Measurements from ENCODE around the gene LAMA5.

Gene LAMA5

DNA sequence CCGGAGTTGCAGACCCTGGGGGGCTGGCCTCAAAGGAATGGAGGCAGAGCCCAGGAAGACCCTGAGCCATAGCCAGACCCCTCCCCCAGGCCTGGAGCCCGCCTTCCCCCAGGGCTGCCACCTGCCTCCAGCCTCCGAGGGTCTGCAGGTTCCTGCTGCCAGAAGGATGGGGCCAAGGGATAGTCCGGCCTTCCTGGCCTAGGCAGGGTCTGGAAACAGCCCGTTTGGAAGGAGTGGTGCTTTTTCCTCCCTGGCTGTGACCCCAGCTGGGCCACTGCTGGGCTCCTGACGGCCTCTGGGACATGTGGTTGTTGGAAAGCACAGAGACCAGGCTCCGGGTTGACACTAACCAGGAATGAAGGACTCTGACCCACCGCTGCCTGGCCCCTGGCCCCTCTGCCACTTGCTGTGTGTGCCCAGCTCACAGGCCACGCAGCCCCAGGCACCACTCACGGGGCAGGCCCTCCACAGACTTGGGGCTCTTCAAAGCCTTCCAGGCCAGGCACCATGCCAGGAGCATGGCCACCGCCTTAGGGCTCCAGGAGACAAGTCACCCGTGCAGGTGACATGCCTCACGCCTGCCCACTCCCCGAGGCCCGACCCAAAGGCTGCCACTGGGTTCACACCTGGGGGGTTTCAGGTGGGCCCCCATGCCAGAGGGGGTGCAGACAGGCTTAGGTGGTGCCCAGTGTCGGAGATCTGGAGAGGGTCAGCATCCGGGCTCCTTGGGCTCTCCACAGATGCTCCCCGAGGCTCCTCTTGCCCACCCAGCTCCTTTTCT, 3.9 kb upstream of the LAMA5 start:
- no peak for DNase-seq (ENCODE audit: low read depth, low spot score)

DNA sequence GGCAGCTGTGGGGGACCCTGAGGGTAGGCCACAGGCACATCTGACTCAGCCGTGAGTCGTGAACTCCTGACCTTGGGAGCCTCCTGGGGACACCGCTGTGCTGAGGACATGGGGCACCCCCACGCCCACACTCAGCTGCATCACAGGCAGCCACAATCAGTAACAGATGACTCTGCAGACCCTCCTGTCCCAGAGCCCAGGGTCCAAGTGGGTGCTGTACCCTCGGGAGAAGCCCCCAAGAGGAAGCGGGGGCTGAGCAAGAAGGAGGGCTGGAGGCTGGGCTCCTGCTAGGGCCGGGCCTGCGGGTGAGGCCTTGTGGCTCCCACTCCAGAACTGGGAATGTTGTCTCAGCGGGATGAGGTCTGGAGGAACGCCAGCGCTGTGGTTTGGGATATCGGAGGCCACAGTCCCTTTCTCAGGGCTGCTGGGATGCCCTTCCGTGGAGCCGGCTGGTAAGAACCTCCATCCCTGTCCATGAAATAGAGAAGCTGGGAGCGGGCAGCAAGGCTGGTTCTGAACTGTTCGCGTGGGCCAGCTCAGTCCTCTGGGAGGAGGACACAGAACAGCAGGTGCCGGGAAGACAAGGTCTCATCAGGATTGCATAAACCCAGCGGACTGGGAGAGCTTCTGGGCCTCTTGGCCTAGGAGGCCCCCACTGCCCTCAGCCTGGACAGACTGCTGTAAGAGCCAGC, 3.1 kb upstream of the LAMA5 start:
- DNase-seq (ENCODE audit: low read depth, low spot score) = no peak

DNA sequence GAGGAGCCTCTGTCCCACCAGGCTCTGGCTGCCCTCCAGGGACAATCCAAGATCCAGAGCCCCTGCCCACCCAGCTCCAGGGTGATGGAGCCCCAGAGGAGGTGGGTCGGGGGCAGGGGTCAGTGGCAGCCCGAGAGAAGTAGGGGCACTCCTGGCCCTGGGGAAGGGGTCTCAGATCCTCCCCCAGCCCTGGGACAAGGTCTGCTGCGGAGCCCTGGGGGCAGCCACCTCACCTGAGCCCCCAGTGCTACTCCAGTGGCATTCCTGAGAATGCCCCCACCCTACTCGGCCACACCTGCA, 2.7 kb upstream of the LAMA5 start:
- no peak for DNase-seq (ENCODE audit: low read depth, low spot score)

DNA sequence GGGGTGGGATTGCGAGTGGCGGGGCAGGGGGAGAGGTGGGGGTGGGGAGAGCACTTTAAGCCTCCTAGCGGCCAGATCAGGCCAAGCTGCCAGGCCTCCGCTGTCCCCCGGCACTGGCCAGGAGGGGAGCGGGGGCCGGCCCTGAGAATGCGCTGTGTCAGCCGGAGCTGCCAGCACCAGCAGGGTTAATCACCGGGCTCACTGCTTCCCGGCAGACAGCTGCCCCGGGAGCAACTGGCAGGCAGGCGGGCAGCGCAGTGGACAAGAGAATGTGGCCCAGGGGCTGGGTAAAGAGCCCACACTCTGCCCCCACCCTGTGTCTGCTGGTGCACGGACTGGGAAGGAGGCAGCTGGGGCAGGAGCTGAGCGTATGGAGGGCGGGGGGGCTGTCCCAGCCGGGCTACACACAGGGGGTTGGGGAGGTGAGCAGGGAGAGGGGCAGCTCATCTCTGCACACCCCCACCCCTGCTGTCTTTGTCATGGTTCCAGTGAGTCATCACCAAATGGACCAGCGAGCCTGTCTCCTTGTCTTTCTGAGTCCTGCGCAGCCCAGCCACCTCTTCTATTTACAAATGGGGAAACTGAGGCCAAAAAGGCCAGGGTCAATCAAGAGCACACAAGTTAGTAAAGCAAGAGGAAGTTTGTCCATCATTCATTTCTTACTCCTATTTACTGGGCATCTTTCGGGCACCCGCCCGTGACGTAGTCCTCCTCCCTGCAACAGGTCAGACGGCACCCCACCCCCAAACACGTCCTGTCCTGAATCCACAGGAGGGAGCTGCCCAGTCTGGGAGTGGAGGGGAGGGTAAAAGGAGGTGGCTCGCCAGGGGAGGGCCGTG, 2.1 kb upstream of the LAMA5 start:
- DNase-seq (ENCODE audit: low read depth, low spot score) = no peak

DNA sequence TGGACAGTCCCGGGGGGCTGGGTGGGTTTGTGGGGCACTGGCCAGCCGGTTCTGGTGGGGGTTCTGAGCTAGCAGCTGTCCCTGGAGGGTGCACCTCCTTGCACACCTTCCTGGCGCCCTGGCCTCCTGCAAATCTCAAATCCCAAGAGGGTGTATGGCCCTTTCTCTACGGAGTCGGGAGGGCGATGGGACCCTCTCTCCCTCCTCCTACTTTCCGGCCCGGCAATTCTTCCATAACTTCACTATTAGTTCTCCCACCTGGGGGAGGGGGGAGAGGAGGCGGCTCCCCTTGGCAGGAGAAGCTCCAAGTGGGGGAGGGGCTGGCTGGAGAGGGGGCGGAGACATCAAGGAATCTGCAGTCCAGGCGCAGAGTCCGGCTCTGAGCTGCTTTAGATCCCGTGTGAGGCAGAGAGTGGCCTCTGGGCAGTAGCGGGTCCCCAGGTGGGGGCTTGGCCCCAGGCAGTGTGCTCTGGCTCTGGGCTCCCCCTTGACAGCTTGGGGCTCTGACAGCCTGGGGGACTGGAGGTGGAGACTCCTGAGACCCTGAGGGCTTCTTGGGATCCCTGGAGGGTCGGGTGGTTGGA, 1.4 kb upstream of the LAMA5 start:
- DNase-seq (ENCODE audit: low read depth, low spot score) = no peak

DNA sequence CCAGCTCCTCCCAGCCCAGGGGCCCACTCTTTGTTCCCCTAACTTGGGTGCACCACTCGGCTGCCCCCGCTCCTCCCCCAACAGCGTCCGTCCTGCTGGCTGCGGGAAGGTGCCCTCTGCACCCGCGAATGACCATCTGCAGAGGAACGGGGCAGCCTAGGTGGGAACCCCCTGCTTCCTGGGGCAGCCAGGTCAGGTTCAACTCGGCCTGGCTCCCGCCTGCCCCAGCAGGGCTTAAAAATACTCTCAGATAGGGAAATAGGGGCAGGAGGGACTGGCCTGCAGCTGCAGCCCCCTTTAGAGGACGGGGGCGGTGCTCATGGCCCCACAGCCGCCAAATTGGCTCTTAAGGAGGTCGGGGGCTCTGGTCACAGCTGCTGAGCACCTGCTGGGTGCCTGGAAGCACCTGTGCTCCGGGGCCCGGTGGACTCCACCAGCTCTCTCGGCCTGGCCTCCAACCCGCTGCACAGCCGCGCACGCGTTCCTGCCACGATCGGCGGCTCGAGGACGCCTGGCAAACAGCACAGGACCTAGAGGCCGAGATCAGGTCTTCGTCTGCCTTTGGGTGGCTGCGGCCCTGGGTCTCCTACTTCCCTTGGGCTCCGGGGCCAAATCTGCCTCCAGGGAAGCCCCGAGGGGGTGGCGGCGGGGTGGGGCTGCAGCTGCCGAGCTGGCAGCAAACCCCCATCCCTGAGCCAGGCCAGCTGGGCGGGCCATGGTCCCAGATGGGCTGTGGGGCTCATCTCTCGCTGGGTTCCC, 700 bp upstream of the LAMA5 start:
- no peak for DNase-seq (ENCODE audit: low read depth, low spot score)

DNA sequence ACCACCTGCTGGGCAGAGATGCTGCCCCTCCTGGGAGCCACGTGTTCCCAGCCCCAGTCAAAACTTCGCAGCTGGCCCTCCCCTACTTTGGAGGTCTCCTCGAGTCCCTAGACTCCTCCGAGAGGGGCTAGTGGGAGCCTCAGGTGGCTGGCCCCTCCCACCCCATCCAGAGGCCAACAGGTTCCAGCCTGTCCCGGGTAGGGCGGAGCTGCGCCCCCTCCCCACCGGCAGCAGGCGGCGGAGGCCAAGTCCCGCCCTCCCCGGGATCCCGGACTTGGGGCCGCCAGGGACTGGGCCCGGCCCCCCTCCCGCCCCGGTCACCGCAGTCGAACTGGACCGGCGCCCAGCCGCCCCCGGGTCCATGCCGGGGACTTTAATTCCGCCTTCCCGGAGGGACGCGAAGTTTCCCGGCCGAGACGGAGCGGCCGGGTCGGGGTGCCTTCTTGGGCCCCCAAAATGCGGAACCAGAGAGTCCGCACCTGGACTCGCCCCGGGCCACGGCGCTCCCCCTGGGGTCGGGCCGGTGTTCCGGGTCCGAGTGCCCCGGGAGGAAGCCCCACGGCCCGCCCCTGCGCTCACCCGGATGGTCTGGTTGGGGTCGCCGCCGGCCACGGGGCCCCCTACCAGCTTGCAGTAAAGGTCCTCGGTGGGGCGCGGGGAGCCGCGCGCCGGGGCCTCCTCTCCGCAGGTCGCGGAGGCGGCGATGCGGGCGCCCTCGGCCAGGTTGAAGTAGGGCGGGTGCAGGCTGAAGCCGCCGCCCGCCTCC, 559 bp downstream of the LAMA5 start:
- DNase-seq (ENCODE audit: low read depth, low spot score) = no peak

DNA sequence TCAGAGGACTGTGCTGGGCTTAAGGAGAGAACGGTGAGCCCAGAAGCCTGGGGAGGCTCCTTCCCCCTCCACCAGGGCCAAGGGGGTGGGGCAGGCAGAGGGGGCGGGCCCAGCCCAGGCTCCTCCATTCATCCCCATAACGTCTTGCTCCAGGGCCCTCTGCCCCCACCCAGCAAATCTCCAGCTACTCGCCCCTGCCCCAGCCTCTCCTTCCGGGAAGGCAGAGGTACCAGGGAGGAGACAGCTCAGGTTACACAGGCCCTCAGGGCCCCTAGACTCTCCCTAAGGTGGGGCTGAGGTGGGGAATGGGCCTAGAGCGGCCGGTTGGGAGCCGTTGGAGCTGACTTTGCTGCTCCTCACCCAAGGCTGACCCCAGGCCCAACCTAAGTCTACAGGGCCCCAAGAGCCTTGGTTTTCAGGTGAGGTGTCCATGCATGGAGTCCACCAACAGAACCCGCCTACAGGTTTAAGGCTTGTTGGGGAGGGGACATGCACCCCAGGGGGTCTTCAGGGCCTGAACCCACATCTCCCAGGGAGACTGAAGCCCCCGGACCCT, 1.2 kb downstream of the LAMA5 start:
- DNase-seq (ENCODE audit: low read depth, low spot score) = no peak

DNA sequence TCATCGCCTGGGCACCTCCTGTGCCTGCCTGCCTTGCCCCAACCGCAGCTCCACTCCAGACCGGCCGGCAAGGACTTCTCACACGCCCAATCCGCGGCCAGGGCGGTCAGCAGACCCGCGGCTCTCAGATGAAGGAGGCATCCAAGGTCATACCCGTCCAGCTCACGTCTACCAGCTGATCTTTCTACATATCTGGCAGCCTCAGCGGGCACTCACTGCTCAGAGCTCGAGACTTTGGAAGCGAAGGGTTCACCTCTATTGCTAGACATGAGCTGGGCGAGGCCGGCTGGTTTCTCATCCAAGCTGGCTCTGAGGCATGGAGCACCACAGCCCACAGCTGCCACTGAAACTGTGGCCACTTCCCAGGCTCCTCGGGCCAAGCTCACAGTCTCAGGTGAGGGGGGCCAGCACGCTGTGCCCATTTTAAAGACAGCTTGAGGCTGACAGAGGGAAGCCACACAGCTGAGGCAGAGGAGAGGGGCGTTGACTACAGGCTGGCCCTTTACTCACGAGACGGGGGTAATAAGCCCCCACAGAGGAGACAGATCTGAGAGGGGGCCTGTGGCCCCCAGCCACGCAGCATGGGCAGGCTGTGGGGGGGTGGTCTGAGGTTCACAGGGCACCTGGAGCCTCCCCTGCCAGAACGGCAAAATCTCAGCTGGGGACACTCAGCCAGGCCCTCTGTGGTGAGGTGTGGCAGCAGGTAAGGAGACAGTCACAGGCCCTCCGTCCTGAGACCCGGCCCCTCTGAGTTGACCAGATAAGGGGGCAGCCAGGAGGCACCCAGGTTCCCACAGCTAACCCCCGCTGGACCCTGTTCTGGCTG, 2.0 kb downstream of the LAMA5 start:
- no peak for DNase-seq (ENCODE audit: low read depth, low spot score)

DNA sequence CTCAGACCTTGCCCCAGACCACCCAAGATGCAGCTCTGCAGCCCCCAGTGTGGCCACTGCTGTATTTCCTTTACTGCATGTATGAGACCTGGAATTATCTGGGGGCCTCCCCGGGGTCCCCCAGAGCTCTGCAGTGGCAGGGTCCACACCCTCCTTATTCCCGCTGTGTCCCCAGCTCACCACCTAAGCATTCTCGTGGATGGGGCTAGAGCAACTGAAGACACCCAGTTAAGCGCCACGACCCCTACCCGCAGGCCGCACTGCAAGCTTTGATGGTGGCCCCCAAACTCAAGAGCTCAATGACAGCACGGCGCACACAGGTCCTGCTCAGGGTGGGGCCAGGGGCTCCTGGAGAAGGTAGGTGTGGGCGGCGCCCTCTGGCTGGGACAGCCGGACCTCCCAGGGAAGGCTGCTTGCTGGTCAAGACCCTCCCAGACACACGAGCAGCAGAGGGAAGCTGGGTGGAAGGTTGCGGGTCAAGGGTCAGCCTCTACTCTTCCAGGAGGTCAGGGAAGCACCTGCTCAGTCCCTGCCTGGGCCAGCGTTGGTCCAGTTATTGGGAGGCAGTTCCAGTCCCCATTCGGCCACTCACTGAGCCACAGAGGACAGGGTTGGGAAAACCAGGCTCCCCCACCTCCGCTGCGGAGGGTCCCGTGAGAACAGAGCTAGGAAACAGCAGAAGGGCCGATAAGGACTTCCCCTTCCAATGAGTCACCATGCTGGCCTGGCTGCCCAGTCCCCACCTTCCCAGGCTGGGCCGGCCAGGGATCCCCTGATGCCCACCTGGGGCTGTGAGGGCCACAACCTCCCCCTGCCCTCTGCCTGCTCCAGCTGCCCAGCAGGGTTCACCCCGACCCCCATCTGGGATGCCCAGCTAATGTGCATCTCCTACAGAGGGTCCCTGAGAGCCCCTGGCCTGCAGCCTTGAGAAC, 2.9 kb downstream of the LAMA5 start:
- DNase-seq (ENCODE audit: low read depth, low spot score) = no peak

DNA sequence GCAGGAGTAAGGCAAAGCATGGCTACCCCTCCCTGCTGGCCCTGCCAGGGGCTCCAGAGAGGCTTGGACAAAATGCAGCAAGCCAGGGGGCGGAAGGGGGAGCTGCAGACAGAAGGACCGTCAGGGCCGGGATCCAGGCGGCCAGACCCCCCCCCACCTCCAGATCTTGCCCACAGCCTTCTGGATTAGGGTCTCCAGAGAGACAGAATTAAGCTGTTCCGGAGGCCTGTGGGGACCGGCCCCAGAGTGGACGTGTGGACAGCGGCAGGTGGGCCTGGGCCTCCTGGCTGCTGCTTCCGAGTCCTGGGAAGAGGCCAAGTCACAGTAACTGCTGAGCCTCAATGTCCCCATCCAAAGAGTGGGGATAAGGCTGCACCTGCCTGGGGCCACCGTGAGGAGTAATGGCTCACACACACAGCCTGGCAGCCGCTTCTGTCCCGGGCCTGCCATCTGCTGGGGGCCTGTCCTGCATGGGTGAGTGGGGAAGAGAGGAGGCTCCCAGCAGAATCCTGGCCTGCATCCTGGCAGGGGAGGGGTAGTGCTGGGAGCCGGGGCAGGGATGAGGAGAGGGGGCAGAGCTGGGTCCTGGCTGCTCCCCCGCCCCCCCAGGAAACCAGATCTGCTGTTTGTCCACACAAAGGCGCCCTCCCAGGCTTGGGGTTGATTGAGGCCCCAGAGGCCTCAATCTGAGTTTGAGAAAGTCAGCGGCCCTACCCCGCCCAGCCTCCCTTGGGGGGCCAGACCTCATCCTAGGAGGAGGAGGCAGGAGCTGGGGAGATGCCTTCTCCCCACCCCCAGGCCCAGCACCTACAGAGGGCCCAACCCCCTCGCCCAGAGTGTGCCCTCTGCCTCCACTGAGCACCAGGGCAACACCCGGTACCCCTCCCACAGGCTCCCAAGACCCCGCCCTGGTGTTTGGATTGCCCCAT, 3.9 kb downstream of the LAMA5 start:
- DNase-seq (ENCODE audit: low read depth, low spot score) = no peak

DNA sequence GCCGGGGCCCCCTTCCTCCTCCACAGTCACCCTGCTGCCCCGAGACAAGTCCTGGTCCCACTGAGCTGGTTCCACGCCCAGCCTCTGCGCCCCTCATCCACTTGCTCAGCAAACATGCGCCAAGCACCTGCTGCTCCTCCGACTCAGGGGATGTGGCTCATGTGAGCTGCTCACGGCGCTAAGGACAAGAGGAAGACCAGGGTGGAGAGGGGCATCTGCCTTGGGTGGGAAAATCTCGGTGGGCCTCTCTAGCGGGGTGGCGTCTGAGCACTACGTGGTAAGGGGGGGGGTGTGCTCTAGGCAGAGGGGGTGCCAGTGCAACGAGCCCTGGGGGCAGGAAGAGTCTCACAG, 4.5 kb downstream of the LAMA5 start:
- DNase-seq (ENCODE audit: low read depth, low spot score) = no peak

DNA sequence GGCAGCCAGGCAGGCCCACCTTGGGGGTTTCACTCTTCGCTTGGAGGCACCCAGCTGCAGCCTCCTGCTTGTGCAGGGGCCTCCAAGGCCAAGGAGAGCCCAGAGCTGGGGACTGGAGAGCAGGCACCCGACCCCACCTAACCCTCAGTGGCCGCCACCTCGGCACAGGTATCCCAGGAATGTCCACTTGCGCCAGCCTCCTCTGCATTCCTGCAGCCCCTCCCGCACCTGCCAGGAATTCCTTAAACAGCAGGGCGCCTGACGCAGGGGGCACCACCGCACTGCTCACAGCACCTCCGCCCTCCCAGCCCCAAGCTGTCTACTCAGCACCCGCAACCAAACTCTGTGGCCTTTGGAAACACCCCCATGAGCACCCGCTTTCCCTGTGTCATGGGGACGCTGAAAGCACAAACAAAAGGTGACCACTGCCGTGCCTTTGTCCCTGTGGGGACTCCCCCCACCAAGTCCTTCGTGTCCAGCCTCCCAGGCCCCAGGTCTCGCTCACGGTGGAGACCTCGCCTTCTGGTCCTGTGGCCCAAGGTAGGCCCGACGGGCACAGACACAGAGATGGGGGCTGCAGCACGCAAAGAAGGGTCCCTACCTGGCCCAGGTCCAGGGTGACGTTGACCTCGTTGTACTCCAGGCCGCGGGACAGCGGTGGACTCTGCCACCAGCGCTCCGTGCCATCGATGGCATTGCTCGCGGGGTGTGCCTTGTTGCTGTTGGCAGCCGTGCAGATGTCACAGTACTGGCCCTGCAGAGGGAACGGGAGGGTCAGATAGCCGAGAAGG, 5.1 kb downstream of the LAMA5 start:
- DNase-seq (ENCODE audit: low read depth, low spot score) = no peak

DNA sequence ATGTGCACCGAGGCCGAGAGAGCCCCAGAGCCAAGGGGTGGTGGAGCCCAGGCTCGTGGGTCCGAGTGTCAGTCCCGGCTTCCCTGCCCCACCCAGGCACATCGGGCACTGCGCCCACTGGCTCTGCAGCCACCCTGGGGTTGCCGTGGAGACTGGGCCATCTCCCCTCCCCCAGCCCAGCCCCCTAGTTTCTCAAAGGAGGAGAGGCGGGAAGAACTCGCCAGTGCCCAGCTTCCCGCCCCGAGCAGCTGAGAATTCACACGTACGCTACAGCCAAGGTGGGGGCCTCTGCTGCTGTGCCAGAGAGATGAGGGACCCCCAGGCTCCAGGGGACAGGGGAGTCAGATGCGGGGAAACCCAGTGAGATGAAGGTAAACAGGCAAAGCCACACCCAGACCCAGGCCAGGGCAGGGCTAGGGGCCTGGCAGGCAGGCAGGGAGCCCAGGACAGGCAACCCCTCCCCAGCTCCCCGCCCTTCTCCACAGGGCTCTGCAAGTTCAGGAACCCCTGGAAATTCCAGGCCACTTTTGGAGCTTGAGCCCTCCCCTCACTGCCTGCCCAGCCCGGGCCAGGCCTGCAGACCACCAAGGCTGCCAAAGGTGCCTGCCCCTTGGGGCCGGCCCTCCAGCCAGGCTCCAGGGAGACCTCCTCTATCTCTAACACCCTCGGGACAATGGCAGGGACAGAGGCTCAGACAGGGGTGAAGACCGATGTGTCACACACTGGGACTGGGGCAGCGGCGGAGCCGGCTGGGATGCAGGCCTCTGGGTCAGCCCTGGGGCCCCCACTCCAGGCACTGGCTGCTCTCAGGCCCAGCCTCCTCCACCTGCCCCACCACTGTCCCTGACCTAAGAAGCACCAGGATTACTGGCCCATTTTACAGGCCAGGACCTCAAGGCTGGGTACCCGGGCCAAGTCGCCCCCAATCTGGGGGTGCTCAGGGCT, 6.0 kb downstream of the LAMA5 start:
- no peak for DNase-seq (ENCODE audit: low read depth, low spot score)

DNA sequence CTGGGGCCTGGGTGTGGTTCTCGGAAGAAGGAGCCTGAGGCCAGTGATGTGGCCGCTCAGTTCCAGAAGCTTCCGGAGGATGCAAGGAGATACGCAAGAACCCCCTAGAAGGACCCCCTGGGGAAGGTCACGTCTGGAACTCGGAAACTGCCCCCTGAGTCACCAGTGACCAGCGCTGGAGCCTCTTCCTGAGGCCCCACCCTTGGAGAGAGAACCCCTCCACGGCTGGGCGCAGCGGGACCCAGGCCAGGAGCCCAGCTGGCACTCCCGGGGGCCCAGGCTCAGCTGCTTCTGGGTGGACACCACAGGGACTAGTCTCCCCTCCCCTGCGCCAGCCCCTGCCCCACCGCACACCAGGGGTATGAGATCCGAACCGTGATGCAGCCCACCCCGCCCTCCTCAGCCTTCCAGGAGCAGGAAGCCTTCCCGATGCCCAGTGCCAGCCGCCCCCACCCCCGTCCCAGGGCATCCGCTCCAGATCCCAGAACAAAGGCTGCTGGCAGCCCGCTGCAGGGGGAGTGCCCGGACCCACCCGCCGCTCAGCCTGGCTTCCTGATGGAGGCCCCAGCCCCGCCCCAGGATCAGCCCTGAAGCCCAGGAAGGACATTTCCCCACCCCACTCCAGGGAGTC, 7.5 kb downstream of the LAMA5 start:
- no peak for DNase-seq (ENCODE audit: low read depth, low spot score)
